ENCODE data around the gene CCDC60.

The CCDC60 gene

DNA sequence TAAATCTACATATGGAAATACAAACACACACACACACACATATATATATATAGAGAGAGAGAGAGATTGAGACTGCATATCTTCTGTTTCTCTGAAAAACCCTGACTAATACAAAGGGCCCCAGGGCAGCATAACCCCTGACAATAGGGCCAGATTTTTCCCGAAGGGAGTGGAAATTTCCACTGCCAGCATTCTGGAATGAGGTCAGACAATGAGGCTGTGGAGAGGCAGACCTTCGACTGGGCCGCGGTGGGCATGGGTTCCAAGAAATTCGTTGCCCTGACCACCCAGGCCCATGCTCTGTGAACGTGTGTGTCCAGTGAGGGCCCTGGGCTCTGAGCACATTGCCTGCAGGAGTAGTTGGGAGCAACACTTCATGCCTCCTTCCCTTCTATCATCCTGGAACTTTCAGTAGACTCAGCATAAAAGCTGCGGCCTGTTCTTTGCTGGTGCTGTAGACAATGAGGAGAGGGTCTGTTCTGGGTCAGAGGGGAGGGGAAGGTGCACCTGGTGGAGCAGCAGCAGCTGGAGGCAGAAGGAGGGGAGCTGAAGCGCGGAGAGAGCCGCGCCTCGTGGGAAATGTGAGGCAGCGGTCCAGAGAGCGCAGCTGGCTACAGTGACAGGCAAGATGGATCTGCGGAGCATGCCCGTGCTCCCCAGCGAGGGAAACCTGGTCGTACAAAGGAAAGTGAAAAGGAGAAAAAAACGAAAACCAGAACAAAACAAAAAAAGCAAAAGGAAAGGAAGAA lies 25.6 kb upstream of the CCDC60 start:
- ChIA-PET POLR2A (no interaction called here), CTCF (no interaction called here)
- TF ChIP-seq PRDM1 (tag by site-specific recombination; IDR thresholded peaks at IDR 0.05) = peak; percentile 89
- TF ChIP-seq, protein P1, sequence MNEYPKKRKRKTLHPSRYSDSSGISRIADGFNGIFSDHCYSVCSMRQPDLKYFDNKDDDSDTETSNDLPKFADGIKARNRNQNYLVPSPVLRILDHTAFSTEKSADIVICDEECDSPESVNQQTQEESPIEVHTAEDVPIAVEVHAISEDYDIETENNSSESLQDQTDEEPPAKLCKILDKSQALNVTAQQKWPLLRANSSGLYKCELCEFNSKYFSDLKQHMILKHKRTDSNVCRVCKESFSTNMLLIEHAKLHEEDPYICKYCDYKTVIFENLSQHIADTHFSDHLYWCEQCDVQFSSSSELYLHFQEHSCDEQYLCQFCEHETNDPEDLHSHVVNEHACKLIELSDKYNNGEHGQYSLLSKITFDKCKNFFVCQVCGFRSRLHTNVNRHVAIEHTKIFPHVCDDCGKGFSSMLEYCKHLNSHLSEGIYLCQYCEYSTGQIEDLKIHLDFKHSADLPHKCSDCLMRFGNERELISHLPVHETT (tag by site-specific recombination; IDR thresholded peaks at IDR 0.05) = no peak

DNA sequence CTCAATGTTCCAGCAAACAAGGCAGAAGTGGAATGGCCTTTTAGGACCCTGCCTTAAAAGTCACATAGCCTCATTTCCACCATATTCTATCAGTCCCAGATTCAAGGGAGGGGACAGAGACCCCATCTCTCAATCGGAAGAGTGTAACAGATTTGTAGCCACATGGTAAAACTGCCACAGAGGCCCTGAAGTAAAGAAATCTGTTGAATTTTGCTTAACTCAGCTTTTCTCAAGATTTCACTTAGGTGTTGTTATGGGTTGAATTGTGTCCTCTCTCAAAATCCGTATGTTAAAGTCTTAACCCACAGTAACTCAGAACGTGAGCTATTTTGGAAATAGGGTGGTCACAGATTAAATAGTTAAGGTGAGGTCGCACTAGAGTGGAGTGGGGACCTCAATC lies 22.7 kb upstream of the CCDC60 start:
- ChIA-PET POLR2A (no interaction called here), CTCF (interaction anchor here (1.2 kb wide), 1 partner anchor 19 kb away, joined by 3 read pairs; no protein-coding TSS in a partner anchor)
- Histone ChIP-seq H3K36me3 (ENCODE audit: control insufficient read depth in 2 of 2, insufficient read depth in 1 of 2, low read length in 2 of 2) (no peaks in the 10 kb centered on the region), H3K4me3 (ENCODE audit: low read depth, low read length) (no peak overlapping the region), H3K4me1 (ENCODE audit: control insufficient read depth, insufficient read depth, low read length) (no peaks in the 10 kb centered on the region), H3K27ac (ENCODE audit: extremely low read depth, low read depth, low read length) (no peak overlapping the region), H3K9me3 (ENCODE audit: control insufficient read depth, insufficient read depth, low read depth, low read length) (no peaks in the 10 kb centered on the region)
- TF ChIP-seq ZNF404 (tag by site-specific recombination; IDR thresholded peaks at IDR 0.05) (no peak), SALL2 (tag by site-specific recombination; IDR thresholded peaks at IDR 0.05; ENCODE audit: borderline replicate concordance) (no peak), ZNF792 (tag by site-specific recombination; IDR thresholded peaks at IDR 0.05) (no peak), ZNF214 (tag by site-specific recombination; IDR thresholded peaks at IDR 0.05; ENCODE audit: borderline replicate concordance) (no peak), ZEB2 (tag by site-specific recombination; IDR thresholded peaks at IDR 0.05) (no peak), ZNF48 (tag by site-specific recombination; IDR thresholded peaks at IDR 0.05) (no peak), ZNF596 (tag by site-specific recombination; IDR thresholded peaks at IDR 0.05) (no peak), PRDM1 (tag by site-specific recombination; IDR thresholded peaks at IDR 0.05) (no peak)
- TF ChIP-seq, protein P2, sequence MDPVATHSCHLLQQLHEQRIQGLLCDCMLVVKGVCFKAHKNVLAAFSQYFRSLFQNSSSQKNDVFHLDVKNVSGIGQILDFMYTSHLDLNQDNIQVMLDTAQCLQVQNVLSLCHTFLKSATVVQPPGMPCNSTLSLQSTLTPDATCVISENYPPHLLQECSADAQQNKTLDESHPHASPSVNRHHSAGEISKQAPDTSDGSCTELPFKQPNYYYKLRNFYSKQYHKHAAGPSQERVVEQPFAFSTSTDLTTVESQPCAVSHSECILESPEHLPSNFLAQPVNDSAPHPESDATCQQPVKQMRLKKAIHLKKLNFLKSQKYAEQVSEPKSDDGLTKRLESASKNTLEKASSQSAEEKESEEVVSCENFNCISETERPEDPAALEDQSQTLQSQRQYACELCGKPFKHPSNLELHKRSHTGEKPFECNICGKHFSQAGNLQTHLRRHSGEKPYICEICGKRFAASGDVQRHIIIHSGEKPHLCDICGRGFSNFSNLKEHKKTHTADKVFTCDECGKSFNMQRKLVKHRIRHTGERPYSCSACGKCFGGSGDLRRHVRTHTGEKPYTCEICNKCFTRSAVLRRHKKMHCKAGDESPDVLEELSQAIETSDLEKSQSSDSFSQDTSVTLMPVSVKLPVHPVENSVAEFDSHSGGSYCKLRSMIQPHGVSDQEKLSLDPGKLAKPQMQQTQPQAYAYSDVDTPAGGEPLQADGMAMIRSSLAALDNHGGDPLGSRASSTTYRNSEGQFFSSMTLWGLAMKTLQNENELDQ (tag by site-specific recombination; IDR thresholded peaks at IDR 0.05; ENCODE audit: low read depth) = no peak
- TF ChIP-seq, protein P3, sequence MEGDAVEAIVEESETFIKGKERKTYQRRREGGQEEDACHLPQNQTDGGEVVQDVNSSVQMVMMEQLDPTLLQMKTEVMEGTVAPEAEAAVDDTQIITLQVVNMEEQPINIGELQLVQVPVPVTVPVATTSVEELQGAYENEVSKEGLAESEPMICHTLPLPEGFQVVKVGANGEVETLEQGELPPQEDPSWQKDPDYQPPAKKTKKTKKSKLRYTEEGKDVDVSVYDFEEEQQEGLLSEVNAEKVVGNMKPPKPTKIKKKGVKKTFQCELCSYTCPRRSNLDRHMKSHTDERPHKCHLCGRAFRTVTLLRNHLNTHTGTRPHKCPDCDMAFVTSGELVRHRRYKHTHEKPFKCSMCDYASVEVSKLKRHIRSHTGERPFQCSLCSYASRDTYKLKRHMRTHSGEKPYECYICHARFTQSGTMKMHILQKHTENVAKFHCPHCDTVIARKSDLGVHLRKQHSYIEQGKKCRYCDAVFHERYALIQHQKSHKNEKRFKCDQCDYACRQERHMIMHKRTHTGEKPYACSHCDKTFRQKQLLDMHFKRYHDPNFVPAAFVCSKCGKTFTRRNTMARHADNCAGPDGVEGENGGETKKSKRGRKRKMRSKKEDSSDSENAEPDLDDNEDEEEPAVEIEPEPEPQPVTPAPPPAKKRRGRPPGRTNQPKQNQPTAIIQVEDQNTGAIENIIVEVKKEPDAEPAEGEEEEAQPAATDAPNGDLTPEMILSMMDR (tag by site-specific recombination; IDR thresholded peaks at IDR 0.05) = no peak
- TF ChIP-seq, protein P4, sequence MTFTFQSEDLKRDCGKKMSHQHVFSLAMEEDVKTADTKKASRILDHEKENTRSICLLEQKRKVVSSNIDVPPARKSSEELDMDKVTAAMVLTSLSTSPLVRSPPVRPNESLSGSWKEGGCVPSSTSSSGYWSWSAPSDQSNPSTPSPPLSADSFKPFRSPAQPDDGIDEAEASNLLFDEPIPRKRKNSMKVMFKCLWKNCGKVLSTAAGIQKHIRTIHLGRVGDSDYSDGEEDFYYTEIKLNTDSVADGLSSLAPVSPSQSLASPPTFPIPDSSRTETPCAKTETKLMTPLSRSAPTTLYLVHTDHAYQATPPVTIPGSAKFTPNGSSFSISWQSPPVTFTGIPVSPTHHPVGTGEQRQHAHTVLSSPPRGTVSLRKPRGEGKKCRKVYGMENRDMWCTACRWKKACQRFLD (tag by site-specific recombination; IDR thresholded peaks at IDR 0.05) = no peak
- TF ChIP-seq, protein P5, sequence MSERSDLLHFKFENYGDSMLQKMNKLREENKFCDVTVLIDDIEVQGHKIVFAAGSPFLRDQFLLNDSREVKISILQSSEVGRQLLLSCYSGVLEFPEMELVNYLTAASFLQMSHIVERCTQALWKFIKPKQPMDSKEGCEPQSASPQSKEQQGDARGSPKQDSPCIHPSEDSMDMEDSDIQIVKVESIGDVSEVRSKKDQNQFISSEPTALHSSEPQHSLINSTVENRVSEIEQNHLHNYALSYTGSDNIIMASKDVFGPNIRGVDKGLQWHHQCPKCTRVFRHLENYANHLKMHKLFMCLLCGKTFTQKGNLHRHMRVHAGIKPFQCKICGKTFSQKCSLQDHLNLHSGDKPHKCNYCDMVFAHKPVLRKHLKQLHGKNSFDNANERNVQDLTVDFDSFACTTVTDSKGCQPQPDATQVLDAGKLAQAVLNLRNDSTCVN (tag by site-specific recombination; optimal IDR thresholded peaks at IDR 0.05) = no peak

More for the DNA sequence above, 25.6 kb upstream of the CCDC60 start:
- H3K4me3 ChIP-seq (ENCODE audit: low read depth, low read length) = no peak overlapping the region
- H3K27ac ChIP-seq (ENCODE audit: extremely low read depth, low read depth, low read length) = no peak overlapping the region
- H3K4me1 ChIP-seq (ENCODE audit: control insufficient read depth, insufficient read depth, low read length) = no peaks in the 10 kb centered on the region
- no peaks in the 10 kb centered on the region for H3K36me3 ChIP-seq (ENCODE audit: control insufficient read depth in 2 of 2, insufficient read depth in 1 of 2, low read length in 2 of 2)
- H3K9me3 ChIP-seq (ENCODE audit: control insufficient read depth, insufficient read depth, low read depth, low read length) = no peaks in the 10 kb centered on the region

Data from HEK293 (cell line).